ENCODE results near the gene IL4. TPM values are rescaled to one million over a fixed set of nuclear protein-coding genes. Genes with fewer than 3 reads are reported as not detected.

Gene IL4
- total RNA-seq, 1 experiment from 2014 or later: not detected

GRCh38 chr5:132661231-132662003 is 12.4 kb upstream of the IL4 start:
- no peaks in the 10 kb centered on the region for H3K27me3 ChIP-seq (ENCODE audit: low read length)
- no peaks in the 10 kb centered on the region for H3K79me2 ChIP-seq (ENCODE audit: low read length)
- H3K4me3 ChIP-seq (ENCODE audit: low read length): no peak overlapping the region; the same call in 1 of the 2 replicates
- H3K9me2 ChIP-seq (replicated peaks; ENCODE audit: insufficient read depth, low read length): no peaks in the 10 kb centered on the region
- no peaks in the 10 kb centered on the region for H3K36me3 ChIP-seq (ENCODE audit: insufficient read depth, low read length)
- H3K9me3 ChIP-seq (ENCODE audit: low read length): no peaks in the 10 kb centered on the region
- peak overlapping the region; percentile 15; the same call in 1 of the 2 replicates for H3K9ac ChIP-seq (ENCODE audit: low read length)
- H3K4me1 ChIP-seq (ENCODE audit: low read length): peaks cover 31% of the 10 kb centered on the region
- H2AFZ ChIP-seq (ENCODE audit: low read length): peak overlapping the region; percentile 26; the same call in 1 of the 2 replicates
- no peak overlapping the region for H3K27ac ChIP-seq (ENCODE audit: low read length)
- H3K4me2 ChIP-seq (ENCODE audit: low read depth, low read length, poor library complexity, severe bottlenecking): peak overlapping the region; percentile 36
- no peak for DNase-seq
- H4K20me1 ChIP-seq (ENCODE audit: insufficient read depth, low read depth, low read length): no peaks in the 10 kb centered on the region

- no peak overlapping the region for H3K27ac ChIP-seq (ENCODE audit: low read length)
- peak overlapping the region; percentile 36 for H3K4me2 ChIP-seq (ENCODE audit: low read depth, low read length, poor library complexity, severe bottlenecking)
- no peaks in the 10 kb centered on the region for H3K9me2 ChIP-seq (replicated peaks; ENCODE audit: insufficient read depth, low read length)
- H3K4me1 ChIP-seq (ENCODE audit: low read length): peaks cover 31% of the 10 kb centered on the region
- no peaks in the 10 kb centered on the region for H3K36me3 ChIP-seq (ENCODE audit: insufficient read depth, low read length)
- H3K27me3 ChIP-seq (ENCODE audit: low read length): no peaks in the 10 kb centered on the region
- H3K9ac ChIP-seq (ENCODE audit: low read length): 0 out of 2 replicates have a peak overlapping the region, but pooled peaks have one; percentile 15
- no peaks in the 10 kb centered on the region for H3K79me2 ChIP-seq (ENCODE audit: low read length)
- peak; percentile 68 for DNase-seq
- no peak overlapping the region; the same call in 1 of the 2 replicates for H3K4me3 ChIP-seq (ENCODE audit: low read length)
- no peaks in the 10 kb centered on the region for H4K20me1 ChIP-seq (ENCODE audit: insufficient read depth, low read depth, low read length)
- no peak overlapping the region for H2AFZ ChIP-seq (ENCODE audit: low read length)
- H3K9me3 ChIP-seq (ENCODE audit: low read length): no peaks in the 10 kb centered on the region
Observed at GRCh38 chr5:132662004-132662401, 11.8 kb upstream of the IL4 start.

- H3K79me2 ChIP-seq (ENCODE audit: low read length): no peaks in the 10 kb centered on the region
- H3K4me2 ChIP-seq (ENCODE audit: low read depth, low read length, poor library complexity, severe bottlenecking): no peak overlapping the region
- H3K27ac ChIP-seq (ENCODE audit: low read length): no peak overlapping the region
- no peak overlapping the region for H3K4me3 ChIP-seq (ENCODE audit: low read length)
- H3K4me1 ChIP-seq (ENCODE audit: low read length): peaks cover 31% of the 10 kb centered on the region
- H3K9me3 ChIP-seq (ENCODE audit: low read length): no peaks in the 10 kb centered on the region
- H3K27me3 ChIP-seq (ENCODE audit: low read length): no peaks in the 10 kb centered on the region
- peak; percentile 53 for DNase-seq
- no peaks in the 10 kb centered on the region for H3K9me2 ChIP-seq (replicated peaks; ENCODE audit: insufficient read depth, low read length)
- no peaks in the 10 kb centered on the region for H4K20me1 ChIP-seq (ENCODE audit: insufficient read depth, low read depth, low read length)
- peak overlapping the region; percentile 39 for H2AFZ ChIP-seq (ENCODE audit: low read length)
- no peak overlapping the region for H3K9ac ChIP-seq (ENCODE audit: low read length)
- H3K36me3 ChIP-seq (ENCODE audit: insufficient read depth, low read length): no peaks in the 10 kb centered on the region
Observed at GRCh38 chr5:132662925-132663770, 10.6 kb upstream of the IL4 start.

DNA sequence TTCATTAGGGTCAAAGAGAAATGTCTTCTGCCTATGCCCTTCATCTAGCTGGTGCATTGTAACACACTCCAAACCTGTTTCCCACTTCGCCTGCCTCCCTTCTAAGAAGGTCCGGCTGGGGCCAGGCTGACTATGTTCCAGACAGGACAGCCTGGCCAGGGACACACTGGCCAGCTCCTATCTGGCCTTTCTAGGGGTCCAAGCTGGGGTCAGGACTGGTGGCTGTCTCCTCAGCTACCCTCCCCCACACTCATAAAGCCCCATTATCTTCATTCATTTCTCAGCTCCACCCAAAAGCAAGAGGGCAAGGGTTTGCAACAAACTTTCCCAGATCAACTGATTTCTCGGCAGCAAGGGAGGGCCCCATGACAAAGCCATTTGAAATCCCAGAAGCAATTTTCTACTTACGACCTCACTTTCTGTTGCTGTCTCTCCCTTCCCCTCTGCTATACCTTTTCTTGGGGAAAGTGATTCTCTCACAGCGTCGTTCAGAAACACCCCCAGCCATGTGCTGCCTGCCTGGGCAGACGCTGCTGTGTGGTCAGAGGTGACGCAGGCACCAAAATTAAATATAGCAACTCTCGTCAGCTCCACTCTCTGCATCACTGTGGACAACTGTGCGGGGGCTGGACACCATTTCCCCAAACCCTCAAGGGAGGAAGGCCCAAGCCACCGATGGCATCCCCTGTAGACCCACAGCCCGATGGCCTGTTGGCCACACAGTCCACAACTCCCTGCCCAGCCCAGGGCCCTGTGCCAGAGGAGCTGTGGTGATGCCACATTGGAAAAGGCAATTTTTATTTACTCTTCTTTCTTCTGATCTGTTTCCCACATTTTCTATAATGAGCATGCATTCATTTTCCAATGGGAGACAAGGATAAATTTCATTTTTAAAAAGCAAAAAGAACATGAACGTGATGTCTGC is 9.8 kb upstream of the IL4 start:
- no peak overlapping the region for H3K27ac ChIP-seq (ENCODE audit: low read length)
- H2AFZ ChIP-seq (ENCODE audit: low read length): peak overlapping the region; percentile 39; the same call in 1 of the 2 replicates
- H3K9ac ChIP-seq (ENCODE audit: low read length): no peak overlapping the region
- no peak overlapping the region for H3K4me3 ChIP-seq (ENCODE audit: low read length)
- no peak for DNase-seq
- no peak overlapping the region for H3K4me2 ChIP-seq (ENCODE audit: low read depth, low read length, poor library complexity, severe bottlenecking)
- H3K79me2 ChIP-seq (ENCODE audit: low read length): no peaks in the 10 kb centered on the region
- no peaks in the 10 kb centered on the region for H3K9me2 ChIP-seq (replicated peaks; ENCODE audit: insufficient read depth, low read length)
- H3K27me3 ChIP-seq (ENCODE audit: low read length): no peaks in the 10 kb centered on the region
- peaks cover 31% of the 10 kb centered on the region for H3K4me1 ChIP-seq (ENCODE audit: low read length)
- no peaks in the 10 kb centered on the region for H3K36me3 ChIP-seq (ENCODE audit: insufficient read depth, low read length)
- H4K20me1 ChIP-seq (ENCODE audit: insufficient read depth, low read depth, low read length): no peaks in the 10 kb centered on the region
- H3K9me3 ChIP-seq (ENCODE audit: low read length): no peaks in the 10 kb centered on the region

GRCh38 chr5:132664696-132665209 is 9.0 kb upstream of the IL4 start:
- H3K4me2 ChIP-seq (ENCODE audit: low read depth, low read length, poor library complexity, severe bottlenecking): no peak overlapping the region
- peaks cover 31% of the 10 kb centered on the region for H3K4me1 ChIP-seq (ENCODE audit: low read length)
- H3K27ac ChIP-seq (ENCODE audit: low read length): no peak overlapping the region
- H2AFZ ChIP-seq (ENCODE audit: low read length): no peak overlapping the region
- H3K79me2 ChIP-seq (ENCODE audit: low read length): no peaks in the 10 kb centered on the region
- H3K4me3 ChIP-seq (ENCODE audit: low read length): no peak overlapping the region
- H3K27me3 ChIP-seq (ENCODE audit: low read length): no peaks in the 10 kb centered on the region
- H3K36me3 ChIP-seq (ENCODE audit: insufficient read depth, low read length): no peaks in the 10 kb centered on the region
- no peaks in the 10 kb centered on the region for H4K20me1 ChIP-seq (ENCODE audit: insufficient read depth, low read depth, low read length)
- H3K9me2 ChIP-seq (replicated peaks; ENCODE audit: insufficient read depth, low read length): no peaks in the 10 kb centered on the region
- H3K9me3 ChIP-seq (ENCODE audit: low read length): no peaks in the 10 kb centered on the region
- no peak for DNase-seq
- H3K9ac ChIP-seq (ENCODE audit: low read length): no peak overlapping the region

DNA sequence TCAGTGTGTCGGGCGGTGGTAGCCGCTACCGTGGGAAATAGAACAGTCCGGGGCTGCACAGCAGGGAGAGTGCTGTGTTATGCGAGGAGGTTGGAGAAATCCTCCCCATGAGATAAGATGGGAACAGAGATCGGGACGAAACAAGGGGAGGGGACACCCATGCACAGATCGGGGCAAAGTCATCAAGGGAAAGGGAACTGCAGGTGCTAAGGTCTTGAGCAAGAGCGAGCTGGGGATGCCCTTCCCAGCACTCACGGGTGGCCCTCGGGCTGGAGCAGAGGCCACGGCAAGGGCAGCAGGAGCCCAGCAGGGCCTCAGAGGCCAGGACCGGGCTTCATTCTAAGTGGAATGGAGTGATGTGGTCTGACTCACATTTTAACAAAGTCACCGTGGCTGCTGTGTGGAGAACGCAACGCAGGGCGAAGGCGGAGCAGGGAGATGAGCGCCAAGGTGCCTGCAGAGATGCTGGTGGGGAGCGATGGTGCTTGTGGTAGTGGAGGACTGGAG is 8.2 kb upstream of the IL4 start:
- Histone ChIP-seq H2AFZ (ENCODE audit: low read length) (no peak overlapping the region), H3K27me3 (ENCODE audit: low read length) (no peaks in the 10 kb centered on the region), H3K4me2 (ENCODE audit: low read depth, low read length, poor library complexity, severe bottlenecking) (no peak overlapping the region), H3K9me3 (ENCODE audit: low read length) (no peaks in the 10 kb centered on the region), H3K4me1 (ENCODE audit: low read length) (peaks cover 31% of the 10 kb centered on the region), H3K9me2 (replicated peaks; ENCODE audit: insufficient read depth, low read length) (no peaks in the 10 kb centered on the region), H3K36me3 (ENCODE audit: insufficient read depth, low read length) (no peaks in the 10 kb centered on the region), H4K20me1 (ENCODE audit: insufficient read depth, low read depth, low read length) (no peaks in the 10 kb centered on the region), H3K9ac (ENCODE audit: low read length) (no peak overlapping the region), H3K79me2 (ENCODE audit: low read length) (no peaks in the 10 kb centered on the region), H3K27ac (ENCODE audit: low read length) (no peak overlapping the region), H3K4me3 (ENCODE audit: low read length) (no peak overlapping the region)
- no peak for DNase-seq

DNA sequence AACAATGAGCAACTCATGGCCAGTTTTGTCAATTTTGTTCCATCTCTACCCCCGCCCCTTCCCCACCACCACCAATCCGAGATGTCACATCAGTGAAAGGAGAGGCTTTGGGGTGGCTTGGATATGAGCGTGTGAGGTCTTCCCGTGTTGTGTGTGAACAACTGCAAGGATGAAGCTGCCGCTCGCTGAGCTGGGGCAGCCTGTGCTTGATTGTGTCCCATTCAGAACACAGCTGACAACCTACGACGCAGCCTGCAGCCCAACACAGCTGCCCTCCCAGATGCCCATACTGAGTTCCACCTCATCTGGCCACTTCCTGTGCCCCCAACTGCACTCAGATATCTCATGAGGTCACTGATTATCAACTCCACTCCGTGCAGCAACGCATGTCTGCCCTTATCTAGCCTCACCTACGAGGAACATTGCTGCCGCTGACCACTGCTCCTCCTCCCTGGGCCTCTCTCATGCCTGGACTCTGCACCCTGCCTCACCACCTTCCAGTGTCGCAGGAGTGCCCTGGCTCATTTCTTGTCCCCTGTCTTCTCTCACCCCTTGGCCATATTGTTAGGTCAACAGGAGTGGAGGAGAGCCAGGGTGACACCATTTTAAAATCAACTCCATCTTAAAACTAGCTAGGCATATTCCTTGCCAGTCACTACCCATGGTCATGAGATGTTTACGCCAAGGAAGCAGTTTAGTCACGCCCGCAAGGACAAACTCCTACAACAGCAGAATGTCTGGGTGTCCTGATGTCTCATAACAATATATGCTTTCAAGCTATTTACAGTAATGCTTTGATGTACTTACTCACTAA is 7.3 kb upstream of the IL4 start:
- Histone ChIP-seq H3K27me3 (ENCODE audit: low read length) (no peaks in the 10 kb centered on the region), H2AFZ (ENCODE audit: low read length) (no peak overlapping the region), H3K4me1 (ENCODE audit: low read length) (peaks cover 23% of the 10 kb centered on the region), H3K36me3 (ENCODE audit: insufficient read depth, low read length) (no peaks in the 10 kb centered on the region), H4K20me1 (ENCODE audit: insufficient read depth, low read depth, low read length) (no peaks in the 10 kb centered on the region), H3K79me2 (ENCODE audit: low read length) (no peaks in the 10 kb centered on the region), H3K9me3 (ENCODE audit: low read length) (no peaks in the 10 kb centered on the region), H3K4me2 (ENCODE audit: low read depth, low read length, poor library complexity, severe bottlenecking) (no peak overlapping the region), H3K9me2 (replicated peaks; ENCODE audit: insufficient read depth, low read length) (no peaks in the 10 kb centered on the region), H3K4me3 (ENCODE audit: low read length) (no peak overlapping the region), H3K9ac (ENCODE audit: low read length) (no peak overlapping the region), H3K27ac (ENCODE audit: low read length) (no peak overlapping the region)
- DNase-seq: no peak
